LNCAP (cell line): ENCODE results near the gene DIAPH3.

ENCODE experiments used
- CTCF ChIP-seq: fragments of 450-650 bp; IDR thresholded peaks from 2 replicates; pipeline ENCODE4 v1.5.1; 2017; ENCODE audit warnings: mild to moderate bottlenecking

DIAPH3 gene

GRCh38 chr13:59789558-59789957 is 374.2 kb downstream of the DIAPH3 start:
- TF ChIP-seq CTCF = no peak

GRCh38 chr13:59787679-59788078 is 376.0 kb downstream of the DIAPH3 start:
- TF ChIP-seq CTCF = no peak

- TF ChIP-seq CTCF = no peak
Observed at GRCh38 chr13:59782696-59783095, 381.0 kb downstream of the DIAPH3 start.

GRCh38 chr13:59780058-59780457 is 383.7 kb downstream of the DIAPH3 start:
- TF ChIP-seq CTCF = no peak

GRCh38 chr13:59776924-59777690 is 386.6 kb downstream of the DIAPH3 start:
- no peak for TF ChIP-seq CTCF

- TF ChIP-seq CTCF = no peak
Observed at GRCh38 chr13:59774491-59774971, 389.2 kb downstream of the DIAPH3 start.

- peak; percentile 69 for TF ChIP-seq CTCF
Observed at GRCh38 chr13:59771272-59771671, 392.5 kb downstream of the DIAPH3 start.
